RWPE1 (cell line): ENCODE measurements around the gene FALEC.
A peak's percentile ranks its signal among the peaks of the same experiment; 100 is the strongest.

Experiments used
- CTCF ChIA-PET: fragments of 350-600 bp; sonication (Branson Sonifier 250); formaldehyde crosslinking; extraction: SDS; loops from one replicate; lab custom pipeline; 2021; lab: Yijun Ruan, JAX
- POLR2A ChIA-PET: fragments of 400-600 bp; formaldehyde crosslinking; extraction: SDS; loops from one replicate; lab custom pipeline; 2020; ENCODE audit warnings: antibody characterized with exemption; ENCODE audit not compliant: low non-redundant PET; lab: Yijun Ruan, JAX
- DNase-seq: peaks from one replicate; pipeline ENCODE4 v3.0.0; 2012; ENCODE audit warnings: low spot score
- H3K27ac ChIP-seq: fragments of 450-650 bp; 2 replicates; pipeline ENCODE4 v1.5.1; 2017
- TF ChIP-seq, protein P1 (sequence below): fragments of 450-650 bp; conservative IDR thresholded peaks from 2 replicates; pipeline ENCODE4 v1.5.1; 2017; ENCODE audit warnings: low read depth, mild to moderate bottlenecking

FALEC gene

DNA sequence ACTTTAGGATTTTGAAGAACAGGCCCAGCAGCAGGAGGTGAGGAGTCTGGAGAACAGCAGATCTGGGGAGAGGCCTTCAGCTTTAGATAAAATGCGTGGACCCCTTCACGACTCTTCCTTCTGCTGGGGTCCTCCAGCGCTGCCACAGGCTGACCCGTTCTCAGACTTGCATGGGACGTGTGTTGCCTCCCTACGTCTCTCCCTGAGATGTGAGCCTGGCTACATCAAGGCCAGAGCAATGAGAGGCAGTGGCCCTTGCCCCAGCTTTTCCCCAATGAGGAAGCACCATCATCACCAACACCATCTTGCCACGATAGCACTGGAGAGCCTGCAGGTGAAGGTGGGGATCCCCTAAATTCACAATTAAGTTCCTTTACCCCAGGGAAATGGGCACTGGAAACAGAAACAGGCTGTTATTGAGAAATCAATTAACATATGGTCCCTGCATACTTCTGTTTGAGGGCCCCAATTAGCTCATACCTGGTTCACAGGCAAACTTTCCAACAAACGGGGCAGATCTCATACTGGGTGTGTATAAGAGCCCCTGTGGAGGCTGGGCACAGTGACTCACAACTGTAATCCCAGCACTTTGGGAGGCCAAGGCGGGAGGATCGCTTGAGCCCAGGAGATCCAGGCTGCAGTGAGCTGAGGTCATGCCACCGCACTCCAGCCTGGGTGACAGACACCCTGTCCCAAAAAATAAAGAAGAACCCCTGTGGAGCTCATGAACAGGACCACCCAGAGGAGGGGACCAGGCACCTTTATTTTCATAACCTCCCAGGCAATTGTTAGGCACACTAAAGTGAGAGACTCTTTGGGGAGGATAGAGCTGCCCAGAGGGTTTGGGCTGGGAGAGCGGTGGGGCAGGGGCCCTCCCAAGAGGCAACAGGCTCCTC, 21.5 kb downstream of the FALEC start:
- CTCF ChIA-PET, result interaction anchor here (0.6 to 1.1 kb wide), 4 partner anchors 13 to 66 kb away, joined by 3 to 4 read pairs (median 3); no protein-coding TSS in a partner anchor
- POLR2A ChIA-PET, result interaction anchor here (0.6 kb wide), 1 partner anchor 459 kb away, joined by 6 read pairs; no protein-coding TSS in a partner anchor
- peak overlapping the region; percentile 93 for H3K27ac ChIP-seq
- TF ChIP-seq, protein P1, sequence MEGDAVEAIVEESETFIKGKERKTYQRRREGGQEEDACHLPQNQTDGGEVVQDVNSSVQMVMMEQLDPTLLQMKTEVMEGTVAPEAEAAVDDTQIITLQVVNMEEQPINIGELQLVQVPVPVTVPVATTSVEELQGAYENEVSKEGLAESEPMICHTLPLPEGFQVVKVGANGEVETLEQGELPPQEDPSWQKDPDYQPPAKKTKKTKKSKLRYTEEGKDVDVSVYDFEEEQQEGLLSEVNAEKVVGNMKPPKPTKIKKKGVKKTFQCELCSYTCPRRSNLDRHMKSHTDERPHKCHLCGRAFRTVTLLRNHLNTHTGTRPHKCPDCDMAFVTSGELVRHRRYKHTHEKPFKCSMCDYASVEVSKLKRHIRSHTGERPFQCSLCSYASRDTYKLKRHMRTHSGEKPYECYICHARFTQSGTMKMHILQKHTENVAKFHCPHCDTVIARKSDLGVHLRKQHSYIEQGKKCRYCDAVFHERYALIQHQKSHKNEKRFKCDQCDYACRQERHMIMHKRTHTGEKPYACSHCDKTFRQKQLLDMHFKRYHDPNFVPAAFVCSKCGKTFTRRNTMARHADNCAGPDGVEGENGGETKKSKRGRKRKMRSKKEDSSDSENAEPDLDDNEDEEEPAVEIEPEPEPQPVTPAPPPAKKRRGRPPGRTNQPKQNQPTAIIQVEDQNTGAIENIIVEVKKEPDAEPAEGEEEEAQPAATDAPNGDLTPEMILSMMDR, result no peak
- no peak for DNase-seq

DNA sequence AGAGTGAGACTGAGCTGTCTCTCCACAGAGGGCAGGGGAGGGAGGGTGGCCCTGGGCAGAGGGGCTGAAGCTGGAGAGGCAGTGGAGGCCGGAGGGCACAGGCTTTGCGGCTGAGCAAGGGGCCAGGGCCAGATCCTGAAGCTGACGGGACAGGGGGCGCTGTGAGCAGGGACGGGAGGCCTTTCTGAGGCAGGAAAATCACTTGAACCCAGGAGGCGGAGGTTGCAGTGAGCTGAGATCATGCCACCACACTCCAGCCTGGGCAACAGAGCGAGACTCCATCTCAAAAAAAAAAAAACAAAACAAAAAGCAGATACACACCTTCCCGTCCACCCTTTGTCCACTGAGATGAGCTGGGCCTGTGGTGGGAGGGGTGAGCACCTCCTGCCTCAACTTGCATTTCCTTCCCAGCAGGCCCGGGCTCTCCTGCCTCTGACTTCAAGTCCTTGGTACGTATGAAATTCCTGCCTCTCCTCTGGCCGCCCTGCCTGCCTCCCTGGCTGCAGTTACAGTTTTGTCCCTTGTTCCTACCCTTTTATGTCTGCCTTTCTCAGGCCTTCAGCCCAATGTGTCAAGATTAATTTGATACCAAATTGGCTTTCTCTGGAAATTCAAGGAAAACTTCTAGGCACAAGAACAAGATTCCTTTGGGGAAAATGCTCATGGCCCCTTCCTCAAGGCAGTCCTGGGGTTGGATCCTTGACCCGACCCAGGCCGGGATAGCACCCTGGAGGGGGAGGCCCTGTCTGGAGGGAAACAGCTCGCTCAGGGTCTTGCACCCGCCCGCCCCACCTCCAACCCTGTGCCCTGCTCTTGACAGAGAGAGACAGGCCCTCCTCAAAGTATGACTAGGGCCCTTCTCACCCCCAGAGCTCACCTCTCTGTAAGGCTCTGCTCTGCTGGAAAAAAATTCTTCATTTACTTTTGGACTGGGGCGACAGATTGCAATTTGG, 22.5 kb downstream of the FALEC start:
- POLR2A ChIA-PET, result interaction anchor here (0.6 kb wide), 1 partner anchor 458 kb away, joined by 6 read pairs; no protein-coding TSS in a partner anchor

DNA sequence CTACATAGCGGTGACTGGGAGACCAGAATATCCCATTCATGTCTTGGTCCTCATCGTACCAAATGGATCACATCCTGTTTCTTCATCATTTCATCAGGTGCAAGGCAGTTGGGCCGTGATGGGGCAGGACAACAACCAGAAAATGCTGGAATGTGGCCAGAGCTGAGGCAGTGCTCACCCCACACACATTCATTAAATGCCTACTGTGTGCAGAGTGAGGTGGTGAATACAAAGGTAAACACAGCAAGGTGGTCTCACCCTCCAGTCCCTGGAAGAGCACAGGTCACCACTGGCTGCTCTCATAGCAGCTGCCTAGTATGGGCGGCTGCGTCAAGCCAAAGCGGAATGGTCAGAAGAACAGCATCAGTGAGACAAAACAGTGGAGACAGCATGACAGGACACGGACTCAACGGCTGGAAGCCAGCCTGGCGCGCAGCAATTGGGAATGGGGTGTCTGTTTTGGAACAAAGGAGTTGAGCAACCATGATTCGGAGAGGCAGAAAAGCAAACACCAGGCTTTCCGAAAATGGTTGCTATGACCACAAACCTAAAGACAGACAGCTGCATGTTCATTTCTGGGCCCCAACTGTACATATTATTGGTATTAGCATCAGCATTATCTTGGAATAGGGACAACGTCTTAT, 28.1 kb downstream of the FALEC start:
- POLR2A ChIA-PET, result no interaction called here

More for the DNA sequence above, 22.5 kb downstream of the FALEC start:
- TF ChIP-seq, protein P1, result no peak
- peak overlapping the region; percentile 93 for H3K27ac ChIP-seq
- CTCF ChIA-PET, result interaction anchor here (0.6 kb wide), 3 partner anchors 19 to 66 kb away, joined by 3 to 4 read pairs (median 3); no protein-coding TSS in a partner anchor
- peak; percentile 89 for DNase-seq

DNA sequence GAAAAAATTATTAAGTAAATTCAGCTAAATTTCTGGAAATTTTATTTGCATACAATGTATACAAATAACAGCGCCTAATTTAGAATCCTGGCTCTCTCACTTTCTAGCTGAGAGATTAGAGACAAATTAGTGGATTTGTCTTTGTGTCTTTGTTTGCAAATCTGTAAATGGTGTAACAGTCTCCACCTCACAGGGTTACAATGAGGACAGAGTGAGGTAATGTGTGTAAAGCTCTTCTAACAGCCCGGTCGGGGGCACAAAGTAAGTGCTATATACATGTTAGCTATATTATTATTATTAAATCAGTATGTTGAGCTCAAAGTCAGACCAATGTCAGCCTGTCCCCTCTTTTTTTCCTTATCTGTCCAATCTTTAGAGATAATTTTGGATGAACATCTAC, 28.7 kb downstream of the FALEC start:
- TF ChIP-seq, protein P1, result no peak
- POLR2A ChIA-PET, result no interaction called here
- DNase-seq, result no peak
- H3K27ac ChIP-seq, result peak overlapping the region; percentile 34
- CTCF ChIA-PET, result no interaction called here

More for the DNA sequence above, 28.1 kb downstream of the FALEC start:
- H3K27ac ChIP-seq, result peak overlapping the region; percentile 79
- TF ChIP-seq, protein P1, result no peak
- CTCF ChIA-PET, result interaction anchor here (1.6 kb wide), 1 partner anchor 11 kb away, joined by 8 read pairs; no protein-coding TSS in a partner anchor
- no peak for DNase-seq

- TF ChIP-seq, protein P1, result no peak
- POLR2A ChIA-PET, result no interaction called here
- no peak for DNase-seq
Measured at GRCh38 chr1:150545486-150546032, 30.0 kb downstream of the FALEC start.

More at GRCh38 chr1:150545486-150546032, 30.0 kb downstream of the FALEC start:
- H3K27ac ChIP-seq, result no peak overlapping the region
- CTCF ChIA-PET, result interaction anchor here (0.6 to 0.8 kb wide), 2 partner anchors 12 to 63 kb away, joined by 3 to 4 read pairs; no protein-coding TSS in a partner anchor
